GM20000 (cell line): ENCODE data around the gene CUL4A.

Experiments used
- DNase-seq: peaks from one replicate; pipeline ENCODE4 v3.0.0; 2012; ENCODE audit warnings: low spot score
- CTCF ChIP-seq: IDR thresholded peaks from 2 replicates; pipeline ENCODE4 v1.5.1; 2012; ENCODE audit warnings: mild to moderate bottlenecking, control low read depth; ENCODE audit errors: extremely low read depth, missing control alignments

CUL4A gene

DNA sequence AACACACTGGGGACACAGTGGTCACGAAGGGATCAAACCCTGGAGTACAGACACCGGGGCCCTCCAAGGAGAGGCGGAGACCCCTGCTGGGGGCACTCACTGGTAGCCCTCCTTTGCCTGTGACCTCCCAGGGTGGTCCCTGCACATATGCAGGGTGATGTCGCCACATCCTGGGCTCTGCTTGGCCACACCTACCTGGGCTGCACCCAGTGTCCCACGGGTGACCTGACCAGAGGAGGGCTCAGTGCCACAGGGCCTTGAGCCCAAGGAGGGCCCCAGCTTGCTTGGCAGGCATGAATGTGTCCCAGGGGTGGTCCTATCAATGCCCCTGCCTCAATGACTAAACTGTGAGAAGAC lies 5.1 kb upstream of the CUL4A start:
- DNase-seq, result no peak

GRCh38 chr13:113205428-113205931 lies 3.9 kb upstream of the CUL4A start:
- TF ChIP-seq CTCF, result no peak
- no peak for DNase-seq

More for the DNA sequence above, 5.1 kb upstream of the CUL4A start:
- no peak for TF ChIP-seq CTCF

- no peak for TF ChIP-seq CTCF
- no peak for DNase-seq
Measured at GRCh38 chr13:113207460-113207859, 2.0 kb upstream of the CUL4A start.

DNA sequence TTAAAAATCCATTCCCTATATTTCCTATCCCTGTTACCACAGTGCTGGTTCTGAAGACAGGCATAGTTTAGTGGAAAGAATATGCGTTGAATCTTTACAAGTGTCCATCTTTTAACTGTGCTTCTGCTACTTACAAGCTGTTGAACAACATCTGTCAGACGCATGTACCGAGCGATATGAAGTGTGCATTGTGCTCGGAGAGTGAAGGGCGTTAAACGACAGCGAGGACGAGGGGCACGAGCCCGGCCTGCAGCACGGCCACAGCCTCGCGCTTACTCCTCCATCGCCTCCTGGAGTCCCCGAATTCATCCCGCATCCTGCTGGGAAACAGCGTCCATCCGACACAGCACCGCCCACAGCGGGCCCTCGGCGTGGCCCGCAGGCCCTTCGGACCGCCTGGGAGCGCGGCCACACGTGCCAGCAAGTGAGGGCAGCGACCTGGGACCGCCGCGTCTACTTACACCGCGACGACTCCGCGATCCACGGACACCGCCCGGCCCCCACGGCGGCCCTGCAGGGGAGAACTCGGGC lies 1.5 kb upstream of the CUL4A start:
- DNase-seq, result peak; percentile 29
- no peak for TF ChIP-seq CTCF

- no peak for TF ChIP-seq CTCF
- peak; percentile 97 for DNase-seq
Measured at GRCh38 chr13:113208421-113209335, 735 bp upstream of the CUL4A start, which contains the start of gene PCID2. Gene PCID2, minus strand, starts transcription at chr13:113208669. Its CDS starts 35 bp downstream, at chr13:113208634.

- peak; percentile 80 for DNase-seq
- no peak for TF ChIP-seq CTCF
Measured at GRCh38 chr13:113209759-113210421, 477 bp downstream of the CUL4A start.

DNA sequence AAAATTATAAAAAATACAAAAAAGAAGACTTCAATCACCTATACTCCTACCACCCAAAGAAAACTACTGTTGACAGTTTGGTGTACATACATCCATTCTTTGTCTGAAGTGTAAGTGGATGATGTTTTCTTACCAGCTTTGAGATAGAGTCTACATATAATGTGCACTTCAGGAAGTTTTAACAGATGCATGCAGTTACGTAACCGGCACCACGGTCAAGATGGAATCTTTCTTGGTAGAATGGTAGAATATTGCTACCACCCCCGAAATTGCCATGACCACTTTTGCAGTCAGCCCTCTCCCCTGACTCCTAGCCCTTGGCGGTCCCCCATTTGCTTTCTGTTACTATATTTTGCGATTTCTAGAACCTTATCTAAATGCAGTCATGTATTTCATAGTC lies 1.4 kb downstream of the CUL4A start:
- no peak for DNase-seq
- TF ChIP-seq CTCF, result no peak
